HCT116 (cell line): ENCODE measurements around the gene FKBP7. TPM values are rescaled to one million over a fixed set of nuclear protein-coding genes. Genes with fewer than 3 reads are reported as not detected.

Source experiments
- ATAC-seq: fragments of 200-7000 bp; cut with Tn5 transposase; 2 replicates; pipeline ENCODE4 v1.9.1; 2020; ENCODE audit warnings: mild to moderate bottlenecking, moderate library complexity
- BruUV-seq: library from RNA; stranded (reverse); fragments of 400-500 nt; replicated peaks from 2 replicates; lab custom pipeline; 2021; lab: Mats Ljungman, UMichigan
- CTCF ChIA-PET: fragments of 300-600 bp; sonication (Branson Sonifier 250); formaldehyde crosslinking; loops from one replicate; lab custom pipeline; 2021; ENCODE audit warnings: antibody characterized with exemption; lab: Charles Lee
- POLR2A ChIA-PET: fragments of 300-600, 350-600 bp; sonication (Branson Sonifier 250); formaldehyde crosslinking; loops from one replicate; lab custom pipeline; 2021; ENCODE audit warnings: antibody characterized with exemption; lab: Charles Lee
- RAD21 ChIA-PET, 2 experiments: fragments of 300-600 bp; sonication (Branson Sonifier 250); formaldehyde crosslinking; loops; one replicate each; lab custom pipeline; 2023; ENCODE audit warnings: low total read pairs in 2 of 2; ENCODE audit not compliant: uncharacterized antibody in 2 of 2, unreplicated experiment in 2 of 2, low non-redundant PET in 1 of 2; lab: Charles Lee
- DNase-seq: peaks from one replicate; pipeline ENCODE4 v3.0.0-alpha.2; 2010; ENCODE audit warnings: low read depth, low spot score
- H2AFZ ChIP-seq: fragments of 200-600 bp; shearing (Covaris generic), sonication (generic); 2 replicates; pipeline ENCODE4 v1.6.1; 2017; ENCODE audit warnings: low read depth, mixed run types, mixed read lengths, antibody characterized with exemption, low read length; ENCODE audit not compliant: poor library complexity, severe bottlenecking
- H3K27ac ChIP-seq: 2 replicates; pipeline ENCODE4 v1.5.1; 2012; ENCODE audit warnings: low read depth, low read length
- H3K27me3 ChIP-seq: fragments of 200-600 bp; sonication (generic); 2 replicates; pipeline ENCODE4 v1.6.1; 2016; ENCODE audit warnings: mixed run types, low read length, mixed read lengths; ENCODE audit not compliant: insufficient read depth
- H3K36me3 ChIP-seq, 2 experiments: fragments of 200-500 bp in 1 of 2; fragments of 200-600 bp in 1 of 2; sonication (Bioruptor generic) in 1 of 2; sonication (generic) in 1 of 2; 2 replicates each; pipeline versions ENCODE4 v1.5.1 to v1.6.1; 2014 to 2016; ENCODE audit warnings: low read length in 2 of 2, inconsistent platforms in 1 of 2, mixed read lengths in 1 of 2, mixed run types in 1 of 2; ENCODE audit not compliant: insufficient read depth in 2 of 2, control insufficient read depth in 1 of 2
- H3K4me1 ChIP-seq, 2 experiments: fragments of 200-600 bp in 1 of 2; sonication (generic) in 1 of 2; 2 replicates each; pipeline versions ENCODE4 v1.5.1 to v1.6.1; 2012 to 2017; ENCODE audit warnings: low read length in 2 of 2, inconsistent platforms in 1 of 2, mild to moderate bottlenecking in 1 of 2, mixed read lengths in 1 of 2, mixed run types in 1 of 2, moderate library complexity in 1 of 2; ENCODE audit not compliant: insufficient read depth in 2 of 2, control insufficient read depth in 1 of 2
- H3K4me2 ChIP-seq: fragments of 200-600 bp; sonication (generic); 2 replicates; pipeline ENCODE4 v1.6.1; 2017; ENCODE audit warnings: mixed run types, low read length, mixed read lengths
- H3K4me3 ChIP-seq, 2 experiments: fragments of 200-600 bp in 1 of 2; sonication (generic) in 1 of 2; replicated peaks in 1 of 2; 2 replicates each; pipeline ENCODE4 v1.5.1; 2011 to 2016; ENCODE audit warnings: low read length in 2 of 2, control low read depth in 1 of 2, low read depth in 1 of 2, mild to moderate bottlenecking in 1 of 2, mixed read lengths in 1 of 2, mixed run types in 1 of 2
- H3K79me2 ChIP-seq: fragments of 200-600 bp; sonication (generic); 2 replicates; pipeline ENCODE4 v1.6.1; 2017; ENCODE audit warnings: mild to moderate bottlenecking, mixed run types, low read length, moderate library complexity, mixed read lengths; ENCODE audit not compliant: insufficient read depth
- H3K9ac ChIP-seq: fragments of 200-600 bp; sonication (generic); 2 replicates; pipeline ENCODE4 v1.6.1; 2016; ENCODE audit warnings: low read length, mixed read lengths
- H3K9me2 ChIP-seq: fragments of 200-600 bp; sonication (generic), shearing (Covaris generic); 2 replicates; pipeline ENCODE4 v1.6.1; 2017; ENCODE audit warnings: mixed run types, mild to moderate bottlenecking, moderate library complexity; ENCODE audit not compliant: insufficient read depth
- H3K9me3 ChIP-seq, 2 experiments: fragments of 200-500 bp in 1 of 2; fragments of 200-600 bp in 1 of 2; sonication (Bioruptor generic) in 1 of 2; sonication (generic) in 1 of 2; 2 replicates each; pipeline ENCODE4 v1.6.1; 2014 to 2017; ENCODE audit warnings: low read length in 2 of 2, mixed read lengths in 2 of 2, inconsistent platforms in 1 of 2, low read depth in 1 of 2, mild to moderate bottlenecking in 1 of 2, mixed run types in 1 of 2, moderate library complexity in 1 of 2; ENCODE audit not compliant: control insufficient read depth in 1 of 2, insufficient read depth in 1 of 2
- H4K20me1 ChIP-seq: fragments of 200-600 bp; sonication (generic), shearing (Covaris generic); 2 replicates; pipeline ENCODE4 v1.6.1; 2017; ENCODE audit warnings: mixed run types, mild to moderate bottlenecking, moderate library complexity; ENCODE audit not compliant: insufficient read depth
- CBX3 ChIP-seq: IDR thresholded peaks from 2 replicates; pipeline ENCODE4 v1.6.1; 2012; ENCODE audit warnings: low read depth
- CEBPB ChIP-seq: IDR thresholded peaks from 2 replicates; pipeline ENCODE4 v1.6.1; 2012; ENCODE audit warnings: low read depth
- EGR1 ChIP-seq: IDR thresholded peaks from 2 replicates; pipeline ENCODE4 v1.6.1; 2012; ENCODE audit warnings: low read depth
- ELF1 ChIP-seq: IDR thresholded peaks from 2 replicates; pipeline ENCODE4 v1.6.1; 2012; ENCODE audit warnings: low read depth, borderline replicate concordance
- EZH2phosphoT487 ChIP-seq: fragments of 200-600 bp; IDR thresholded peaks from 2 replicates; pipeline ENCODE4 v1.6.1; 2018; ENCODE audit warnings: antibody characterized with exemption, borderline replicate concordance
- FOSL1 ChIP-seq: IDR thresholded peaks from 2 replicates; pipeline ENCODE4 v1.6.1; 2012; ENCODE audit warnings: low read depth
- JUND ChIP-seq: IDR thresholded peaks from 2 replicates; pipeline ENCODE4 v1.6.1; 2012
- POLR2A ChIP-seq: IDR thresholded peaks from 2 replicates; pipeline ENCODE4 v1.7.0; 2011; ENCODE audit warnings: borderline replicate concordance; ENCODE audit not compliant: insufficient read depth, insufficient read length; ENCODE audit errors: extremely low read depth
- POLR2AphosphoS5 ChIP-seq: IDR thresholded peaks from 2 replicates; pipeline ENCODE4 v1.6.1; 2011; ENCODE audit warnings: mild to moderate bottlenecking, low read depth, low read length, moderate library complexity
- RAD21 ChIP-seq: IDR thresholded peaks from 2 replicates; pipeline ENCODE4 v1.6.1; 2012; ENCODE audit warnings: low read depth, mild to moderate bottlenecking
- SIN3A ChIP-seq: IDR thresholded peaks from 2 replicates; pipeline ENCODE4 v1.6.1; 2012; ENCODE audit warnings: low read depth
- SP1 ChIP-seq: IDR thresholded peaks from 2 replicates; pipeline ENCODE4 v1.6.1; 2012; ENCODE audit warnings: low read depth
- SRF ChIP-seq: IDR thresholded peaks from 2 replicates; pipeline ENCODE4 v1.6.1; 2012; ENCODE audit warnings: low read depth
- TCF7L2 ChIP-seq: IDR thresholded peaks from 2 replicates; pipeline ENCODE4 v1.7.0; 2011; ENCODE audit warnings: borderline replicate concordance, inconsistent platforms; ENCODE audit not compliant: insufficient read depth, insufficient read length; ENCODE audit errors: extremely low read depth
- YY1 ChIP-seq: IDR thresholded peaks from 2 replicates; pipeline ENCODE4 v1.6.1; 2011; ENCODE audit warnings: low read length, low read depth, moderate library complexity, mild to moderate bottlenecking; ENCODE audit not compliant: insufficient replicate concordance; ENCODE audit errors: extremely low read depth
- ZFX ChIP-seq: fragments of 450-650 bp; IDR thresholded peaks from 2 replicates; pipeline ENCODE4 v1.6.1; 2017
- intact Hi-C: fragments of 100-400 bp; cut with micrococcal nuclease; formaldehyde crosslinking; loops from 2 replicates; pipeline ENCODE4 v1.10.0; 2022
- total RNA-seq: library from RNA; stranded (reverse); gene quantifications from one replicate; pipeline ENCODE4 v1.2.1, GENCODE V29; 2021; ENCODE audit not compliant: unreplicated experiment
- TF ChIP-seq, protein P1 (sequence below): IDR thresholded peaks from 2 replicates; pipeline ENCODE4 v1.6.1; 2012
- TF ChIP-seq, protein P2 (sequence below): IDR thresholded peaks from 2 replicates; pipeline ENCODE4 v1.6.1; 2012
- TF ChIP-seq, protein P3 (sequence below): IDR thresholded peaks from 2 replicates; pipeline ENCODE4 v1.6.1; 2012; ENCODE audit warnings: low read depth

Gene FKBP7
- total RNA-seq, 1 experiment from 2014 or later: 4.5 TPM

DNA sequence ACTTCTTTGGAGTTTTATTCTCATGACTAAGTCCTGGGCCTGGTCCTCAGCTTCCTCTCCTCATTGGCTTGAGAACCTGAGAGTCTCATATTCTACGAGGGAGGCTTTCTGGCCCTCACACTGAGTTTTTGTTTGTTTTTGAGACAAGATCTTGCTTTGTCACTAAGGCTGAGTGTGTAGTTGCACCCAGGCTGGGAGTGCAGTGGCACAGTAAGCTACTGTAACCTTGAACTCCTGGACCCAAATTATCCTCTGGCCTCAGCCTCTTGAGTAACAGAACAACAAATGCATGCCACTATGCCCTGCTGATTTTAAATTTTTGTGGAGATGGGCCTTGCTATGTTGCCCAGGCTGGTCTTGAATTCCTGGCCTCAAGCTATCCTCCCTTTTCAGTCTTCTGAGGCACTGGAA, 50.0 kb downstream of the FKBP7 start:
- intact Hi-C loops: no loop called here
- ChIA-PET POLR2A (no interaction called here), RAD21 (no interaction called here), CTCF (interaction anchor here (2.3 kb wide), 1 partner anchor 14 kb away, joined by 9 read pairs; no protein-coding TSS in a partner anchor)
- no peaks in the 10 kb centered on the region for H4K20me1 ChIP-seq
- H3K79me2 ChIP-seq: no peaks in the 10 kb centered on the region
- H3K9me3 ChIP-seq: no peaks in the 10 kb centered on the region
- H3K4me2 ChIP-seq: no peak overlapping the region
- H3K9ac ChIP-seq: no peak overlapping the region
- H3K4me3 ChIP-seq: no peak overlapping the region
- BruUV-seq: no TSS peak
- ATAC-seq: no peak
- H3K27me3 ChIP-seq: no peaks in the 10 kb centered on the region
- H2AFZ ChIP-seq: no peak overlapping the region
- peaks cover 0 to 5% of the 10 kb centered on the region in 2 experiments; a peak in 1 of 4 replicates for H3K4me1 ChIP-seq
- no peak for DNase-seq
- TF ChIP-seq POLR2AphosphoS5: no peak
- no peak for TF ChIP-seq TCF7L2
- TF ChIP-seq SRF: no peak
- TF ChIP-seq, protein P1, sequence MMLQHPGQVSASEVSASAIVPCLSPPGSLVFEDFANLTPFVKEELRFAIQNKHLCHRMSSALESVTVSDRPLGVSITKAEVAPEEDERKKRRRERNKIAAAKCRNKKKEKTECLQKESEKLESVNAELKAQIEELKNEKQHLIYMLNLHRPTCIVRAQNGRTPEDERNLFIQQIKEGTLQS: no peak
- TF ChIP-seq CEBPB: no peak
- no peak for TF ChIP-seq ELF1
- TF ChIP-seq, protein P2, sequence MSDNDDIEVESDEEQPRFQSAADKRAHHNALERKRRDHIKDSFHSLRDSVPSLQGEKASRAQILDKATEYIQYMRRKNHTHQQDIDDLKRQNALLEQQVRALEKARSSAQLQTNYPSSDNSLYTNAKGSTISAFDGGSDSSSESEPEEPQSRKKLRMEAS: no peak
- no peak for TF ChIP-seq RAD21
- no peak for TF ChIP-seq POLR2A
- no peak for TF ChIP-seq SIN3A
- no peak for TF ChIP-seq EZH2phosphoT487
- TF ChIP-seq, protein P3, sequence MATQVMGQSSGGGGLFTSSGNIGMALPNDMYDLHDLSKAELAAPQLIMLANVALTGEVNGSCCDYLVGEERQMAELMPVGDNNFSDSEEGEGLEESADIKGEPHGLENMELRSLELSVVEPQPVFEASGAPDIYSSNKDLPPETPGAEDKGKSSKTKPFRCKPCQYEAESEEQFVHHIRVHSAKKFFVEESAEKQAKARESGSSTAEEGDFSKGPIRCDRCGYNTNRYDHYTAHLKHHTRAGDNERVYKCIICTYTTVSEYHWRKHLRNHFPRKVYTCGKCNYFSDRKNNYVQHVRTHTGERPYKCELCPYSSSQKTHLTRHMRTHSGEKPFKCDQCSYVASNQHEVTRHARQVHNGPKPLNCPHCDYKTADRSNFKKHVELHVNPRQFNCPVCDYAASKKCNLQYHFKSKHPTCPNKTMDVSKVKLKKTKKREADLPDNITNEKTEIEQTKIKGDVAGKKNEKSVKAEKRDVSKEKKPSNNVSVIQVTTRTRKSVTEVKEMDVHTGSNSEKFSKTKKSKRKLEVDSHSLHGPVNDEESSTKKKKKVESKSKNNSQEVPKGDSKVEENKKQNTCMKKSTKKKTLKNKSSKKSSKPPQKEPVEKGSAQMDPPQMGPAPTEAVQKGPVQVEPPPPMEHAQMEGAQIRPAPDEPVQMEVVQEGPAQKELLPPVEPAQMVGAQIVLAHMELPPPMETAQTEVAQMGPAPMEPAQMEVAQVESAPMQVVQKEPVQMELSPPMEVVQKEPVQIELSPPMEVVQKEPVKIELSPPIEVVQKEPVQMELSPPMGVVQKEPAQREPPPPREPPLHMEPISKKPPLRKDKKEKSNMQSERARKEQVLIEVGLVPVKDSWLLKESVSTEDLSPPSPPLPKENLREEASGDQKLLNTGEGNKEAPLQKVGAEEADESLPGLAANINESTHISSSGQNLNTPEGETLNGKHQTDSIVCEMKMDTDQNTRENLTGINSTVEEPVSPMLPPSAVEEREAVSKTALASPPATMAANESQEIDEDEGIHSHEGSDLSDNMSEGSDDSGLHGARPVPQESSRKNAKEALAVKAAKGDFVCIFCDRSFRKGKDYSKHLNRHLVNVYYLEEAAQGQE: no peak
- no peak for TF ChIP-seq YY1
- no peak for TF ChIP-seq FOSL1
- TF ChIP-seq ZFX: no peak
- no peak for TF ChIP-seq CBX3
- no peak for TF ChIP-seq JUND
- TF ChIP-seq EGR1: no peak
- no peak for TF ChIP-seq SP1
- H3K27ac ChIP-seq: no peak overlapping the region
- no peaks in the 10 kb centered on the region for H3K9me2 ChIP-seq
- peaks cover 16 to 20% of the 10 kb centered on the region in 2 experiments for H3K36me3 ChIP-seq
